CD4-positive, alpha-beta T cell treated with Interleukin-6 for 4 hours (primary cell): ENCODE data around the gene IRS1.

Experiments
- DNase-seq: peaks from one replicate; pipeline ENCODE4 v3.0.0-alpha.2; 2020; ENCODE audit warnings: mixed read lengths

IRS1 gene

GRCh38 chr2:226788881-226789490 lies 10.6 kb downstream of the IRS1 start:
- DNase-seq: no peak

GRCh38 chr2:226788064-226788463 lies 11.6 kb downstream of the IRS1 start:
- no peak for DNase-seq

- DNase-seq: no peak
Measured at GRCh38 chr2:226783885-226784284, 15.7 kb downstream of the IRS1 start.

- no peak for DNase-seq
Measured at GRCh38 chr2:226782092-226782713, 17.4 kb downstream of the IRS1 start.

- no peak for DNase-seq
Measured at GRCh38 chr2:226780431-226780830, 19.2 kb downstream of the IRS1 start.

GRCh38 chr2:226777611-226778010 lies 22.0 kb downstream of the IRS1 start:
- no peak for DNase-seq

GRCh38 chr2:226776104-226776503 lies 23.5 kb downstream of the IRS1 start:
- DNase-seq: no peak

- no peak for DNase-seq
Measured at GRCh38 chr2:226775032-226775509, 24.5 kb downstream of the IRS1 start.

GRCh38 chr2:226773291-226773690 lies 26.3 kb downstream of the IRS1 start:
- DNase-seq: no peak

GRCh38 chr2:226772389-226773179 lies 27.0 kb downstream of the IRS1 start:
- DNase-seq: no peak

- no peak for DNase-seq
Measured at GRCh38 chr2:226771067-226771466, 28.6 kb downstream of the IRS1 start.

GRCh38 chr2:226767056-226767813 lies 32.4 kb downstream of the IRS1 start:
- DNase-seq: no peak

GRCh38 chr2:226766352-226767055 lies 33.1 kb downstream of the IRS1 start:
- no peak for DNase-seq

GRCh38 chr2:226763320-226763719 lies 36.3 kb downstream of the IRS1 start:
- DNase-seq: no peak

- no peak for DNase-seq
Measured at GRCh38 chr2:226761195-226761583, 38.4 kb downstream of the IRS1 start.

GRCh38 chr2:226760412-226761194 lies 39.0 kb downstream of the IRS1 start:
- DNase-seq: no peak

GRCh38 chr2:226759768-226760167 lies 39.9 kb downstream of the IRS1 start:
- DNase-seq: no peak

- DNase-seq: no peak
Measured at GRCh38 chr2:226758921-226759640, 40.5 kb downstream of the IRS1 start.

GRCh38 chr2:226756131-226756530 lies 43.5 kb downstream of the IRS1 start:
- DNase-seq: no peak

- no peak for DNase-seq
Measured at GRCh38 chr2:226755631-226756030, 44.0 kb downstream of the IRS1 start.
